ENCODE measurements around the gene GAPDHS. TPM values are rescaled to one million over a fixed set of nuclear protein-coding genes. Genes with fewer than 3 reads are reported as not detected.

GAPDHS gene
- total RNA-seq, 1 experiment from 2014 or later: not detected

- no peaks in the 10 kb centered on the region for H3K4me1 ChIP-seq (ENCODE audit: insufficient read depth, low read length, poor library complexity, severe bottlenecking)
- ChIA-PET CTCF (no interaction called here), POLR2A (ENCODE audit: low non-redundant PET) (no interaction called here)
- H3K4me3 ChIP-seq (ENCODE audit: low read depth, low read length, poor library complexity, severe bottlenecking): no peak within 1 kb of the TSS
- peaks cover 63% of the 10 kb centered on the region for H3K27me3 ChIP-seq (replicated peaks; ENCODE audit: insufficient read depth, low read depth, low read length, poor library complexity)
- no TSS peak for BruUV-seq (replicated peaks)
- intact Hi-C loops (cut with micrococcal nuclease; ENCODE audit: unreplicated experiment): no loop called here
- DNase-seq (ENCODE audit: low spot score): no peak
- no peaks in the 10 kb centered on the region for H3K9me3 ChIP-seq (ENCODE audit: low read depth, low read length, poor library complexity, severe bottlenecking)
- H3K36me3 ChIP-seq (ENCODE audit: insufficient read depth, low read length, poor library complexity, severe bottlenecking): no peaks in the 10 kb centered on the region
- no peak within 1 kb of the TSS for H3K27ac ChIP-seq (ENCODE audit: low read depth, low read length, poor library complexity, severe bottlenecking)
- TF ChIP-seq EZH2 (IDR thresholded peaks at IDR 0.05; ENCODE audit: borderline replicate concordance, low read depth, low read length, poor library complexity, severe bottlenecking) (peak; percentile 46), CTCF (conservative IDR thresholded peaks at IDR 0.05; ENCODE audit: low read depth, low read length) (no peak)
Observed at GRCh38 chr19:35528218-35529038, 4.8 kb upstream of the GAPDHS start, which contains the start of gene SBSN. Gene SBSN, minus strand, starts transcription at chr19:35528311. Its CDS starts 30 bp downstream, at chr19:35528281.

- BruUV-seq (replicated peaks): no TSS peak
- intact Hi-C loops (cut with micrococcal nuclease; ENCODE audit: unreplicated experiment): no loop called here
- H3K27ac ChIP-seq (ENCODE audit: low read depth, low read length, poor library complexity, severe bottlenecking): no peak overlapping the region
- TF ChIP-seq EZH2 (IDR thresholded peaks at IDR 0.05; ENCODE audit: borderline replicate concordance, low read depth, low read length, poor library complexity, severe bottlenecking): no peak
- no peak for TF ChIP-seq CTCF (conservative IDR thresholded peaks at IDR 0.05; ENCODE audit: low read depth, low read length)
- H3K9me3 ChIP-seq (ENCODE audit: low read depth, low read length, poor library complexity, severe bottlenecking): no peaks in the 10 kb centered on the region
- no peak overlapping the region for H3K4me3 ChIP-seq (ENCODE audit: low read depth, low read length, poor library complexity, severe bottlenecking)
- H3K36me3 ChIP-seq (ENCODE audit: insufficient read depth, low read length, poor library complexity, severe bottlenecking): no peaks in the 10 kb centered on the region
- POLR2A ChIA-PET (ENCODE audit: low non-redundant PET): no interaction called here
- CTCF ChIA-PET: no interaction called here
- no peak for DNase-seq (ENCODE audit: low spot score)
- H3K27me3 ChIP-seq (replicated peaks; ENCODE audit: insufficient read depth, low read depth, low read length, poor library complexity): peaks cover 69% of the 10 kb centered on the region
- no peaks in the 10 kb centered on the region for H3K4me1 ChIP-seq (ENCODE audit: insufficient read depth, low read length, poor library complexity, severe bottlenecking)
Observed at GRCh38 chr19:35529241-35530218, 3.7 kb upstream of the GAPDHS start.

- no TSS peak for BruUV-seq (replicated peaks)
- intact Hi-C loops (cut with micrococcal nuclease; ENCODE audit: unreplicated experiment): no loop called here
Observed at GRCh38 chr19:35531291-35531690, 2.0 kb upstream of the GAPDHS start.

More at GRCh38 chr19:35531291-35531690, 2.0 kb upstream of the GAPDHS start:
- ChIA-PET POLR2A (ENCODE audit: low non-redundant PET) (no interaction called here), CTCF (interaction anchor here (0.6 kb wide), 1 partner anchor 53 kb away, joined by 5 read pairs; no protein-coding TSS in a partner anchor)
- Histone ChIP-seq H3K4me3 (ENCODE audit: low read depth, low read length, poor library complexity, severe bottlenecking) (no peak overlapping the region), H3K9me3 (ENCODE audit: low read depth, low read length, poor library complexity, severe bottlenecking) (no peaks in the 10 kb centered on the region), H3K36me3 (ENCODE audit: insufficient read depth, low read length, poor library complexity, severe bottlenecking) (no peaks in the 10 kb centered on the region), H3K27me3 (replicated peaks; ENCODE audit: insufficient read depth, low read depth, low read length, poor library complexity) (peaks cover 59% of the 10 kb centered on the region), H3K4me1 (ENCODE audit: insufficient read depth, low read length, poor library complexity, severe bottlenecking) (no peaks in the 10 kb centered on the region), H3K27ac (ENCODE audit: low read depth, low read length, poor library complexity, severe bottlenecking) (no peak overlapping the region)
- no peak for DNase-seq (ENCODE audit: low spot score)
- TF ChIP-seq EZH2 (IDR thresholded peaks at IDR 0.05; ENCODE audit: borderline replicate concordance, low read depth, low read length, poor library complexity, severe bottlenecking): no peak
- no peak for TF ChIP-seq CTCF (conservative IDR thresholded peaks at IDR 0.05; ENCODE audit: low read depth, low read length)

Measured in A673 (cell line).